ENCODE data around the gene SMIM33.

SMIM33 gene

GRCh38 chr5:139451878-139452660 lies 18.7 kb upstream of the SMIM33 start:
- H3K27ac ChIP-seq (replicated peaks) = no peak overlapping the region
- no peak overlapping the region for H3K4me3 ChIP-seq (replicated peaks; ENCODE audit: insufficient read depth, low read length)
- no peaks in the 10 kb centered on the region for H3K27me3 ChIP-seq (ENCODE audit: insufficient read depth, poor library complexity, severe bottlenecking)
- no peak for TF ChIP-seq SPI1 (IDR thresholded peaks at IDR 0.05; ENCODE audit: borderline replicate concordance, low read depth)
- TF ChIP-seq CTCF (IDR thresholded peaks at IDR 0.05; ENCODE audit: insufficient read depth, low read length) = no peak
- TF ChIP-seq REST (IDR thresholded peaks at IDR 0.05; ENCODE audit: insufficient replicate concordance, low read depth) = no peak
- TF ChIP-seq GABPA (IDR thresholded peaks at IDR 0.05; ENCODE audit: low read depth) = no peak
- DNase-seq (ENCODE audit: low read depth in 1 of 2, low spot score in 1 of 2) = no peak

- Histone ChIP-seq H3K4me3 (replicated peaks; ENCODE audit: insufficient read depth, low read length) (no peak overlapping the region), H3K27ac (replicated peaks) (no peak overlapping the region), H3K27me3 (ENCODE audit: insufficient read depth, poor library complexity, severe bottlenecking) (no peaks in the 10 kb centered on the region)
- DNase-seq (ENCODE audit: low read depth in 1 of 2, low spot score in 1 of 2) = no peak
- TF ChIP-seq GABPA (IDR thresholded peaks at IDR 0.05; ENCODE audit: low read depth) (no peak), POLR2AphosphoS5 (IDR thresholded peaks at IDR 0.05; ENCODE audit: low read depth) (no peak), CTCF (IDR thresholded peaks at IDR 0.05; ENCODE audit: insufficient read depth, low read length) (no peak), REST (IDR thresholded peaks at IDR 0.05; ENCODE audit: insufficient replicate concordance, low read depth) (no peak), SPI1 (IDR thresholded peaks at IDR 0.05; ENCODE audit: borderline replicate concordance, low read depth) (no peak)
These were observed 16.9 kb upstream of the SMIM33 start for GRCh38 chr5:139453683-139454567.

DNA sequence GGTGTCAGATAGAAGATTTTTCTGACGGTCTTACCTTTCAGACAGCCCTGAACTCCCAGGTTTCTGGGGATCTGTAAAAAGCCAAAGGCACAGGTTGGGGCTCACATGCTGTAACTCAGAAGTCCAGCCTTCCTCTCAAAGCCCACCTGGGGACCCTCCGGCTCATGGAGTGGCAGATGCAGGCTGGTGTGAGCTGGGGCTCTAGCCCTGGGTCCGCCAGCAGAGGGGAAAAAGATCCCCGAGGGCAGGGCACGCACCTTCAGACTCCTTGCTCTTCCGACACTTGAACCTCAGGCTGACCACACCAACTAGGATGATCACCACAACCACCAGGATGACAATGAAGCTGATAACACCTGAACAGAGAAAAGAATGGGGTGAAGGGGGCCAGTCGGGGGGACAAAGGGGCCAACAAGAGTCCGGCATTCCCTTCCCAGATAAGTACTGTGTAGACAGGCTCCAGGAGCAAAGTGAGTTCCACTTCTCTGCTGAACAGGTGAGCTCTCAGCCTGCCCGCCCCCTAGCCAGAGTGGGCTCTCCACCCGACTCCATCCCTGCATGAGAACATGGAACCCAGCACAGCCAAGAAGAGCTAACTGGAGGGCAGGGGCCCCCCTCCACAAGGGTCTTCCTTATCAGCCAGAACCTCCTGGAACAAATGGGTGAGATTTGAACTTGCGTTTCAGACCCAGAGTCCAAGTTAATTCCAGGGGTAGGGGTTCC lies 16.1 kb upstream of the SMIM33 start:
- TF ChIP-seq REST (IDR thresholded peaks at IDR 0.05; ENCODE audit: insufficient replicate concordance, low read depth) (no peak), POLR2AphosphoS5 (IDR thresholded peaks at IDR 0.05; ENCODE audit: low read depth) (no peak), CTCF (IDR thresholded peaks at IDR 0.05; ENCODE audit: insufficient read depth, low read length) (no peak), SPI1 (IDR thresholded peaks at IDR 0.05; ENCODE audit: borderline replicate concordance, low read depth) (no peak), GABPA (IDR thresholded peaks at IDR 0.05; ENCODE audit: low read depth) (no peak)
- DNase-seq (ENCODE audit: low read depth in 1 of 2, low spot score in 1 of 2) = no peak
- H3K27ac ChIP-seq (replicated peaks) = no peak overlapping the region

More for the DNA sequence above, 16.1 kb upstream of the SMIM33 start:
- Histone ChIP-seq H3K4me3 (replicated peaks; ENCODE audit: insufficient read depth, low read length) (no peak overlapping the region), H3K27me3 (ENCODE audit: insufficient read depth, poor library complexity, severe bottlenecking) (no peaks in the 10 kb centered on the region)
